T-helper 1 cell (primary cell): Measurements from ENCODE around the gene CD63.
A peak's percentile ranks its signal among the peaks of the same experiment; 100 is the strongest.

Source experiments
- DNase-seq, 5 donors: peaks; one replicate each; pipeline ENCODE4 v3.0.0-alpha.2; 2012 to 2020

CD63 gene

DNA sequence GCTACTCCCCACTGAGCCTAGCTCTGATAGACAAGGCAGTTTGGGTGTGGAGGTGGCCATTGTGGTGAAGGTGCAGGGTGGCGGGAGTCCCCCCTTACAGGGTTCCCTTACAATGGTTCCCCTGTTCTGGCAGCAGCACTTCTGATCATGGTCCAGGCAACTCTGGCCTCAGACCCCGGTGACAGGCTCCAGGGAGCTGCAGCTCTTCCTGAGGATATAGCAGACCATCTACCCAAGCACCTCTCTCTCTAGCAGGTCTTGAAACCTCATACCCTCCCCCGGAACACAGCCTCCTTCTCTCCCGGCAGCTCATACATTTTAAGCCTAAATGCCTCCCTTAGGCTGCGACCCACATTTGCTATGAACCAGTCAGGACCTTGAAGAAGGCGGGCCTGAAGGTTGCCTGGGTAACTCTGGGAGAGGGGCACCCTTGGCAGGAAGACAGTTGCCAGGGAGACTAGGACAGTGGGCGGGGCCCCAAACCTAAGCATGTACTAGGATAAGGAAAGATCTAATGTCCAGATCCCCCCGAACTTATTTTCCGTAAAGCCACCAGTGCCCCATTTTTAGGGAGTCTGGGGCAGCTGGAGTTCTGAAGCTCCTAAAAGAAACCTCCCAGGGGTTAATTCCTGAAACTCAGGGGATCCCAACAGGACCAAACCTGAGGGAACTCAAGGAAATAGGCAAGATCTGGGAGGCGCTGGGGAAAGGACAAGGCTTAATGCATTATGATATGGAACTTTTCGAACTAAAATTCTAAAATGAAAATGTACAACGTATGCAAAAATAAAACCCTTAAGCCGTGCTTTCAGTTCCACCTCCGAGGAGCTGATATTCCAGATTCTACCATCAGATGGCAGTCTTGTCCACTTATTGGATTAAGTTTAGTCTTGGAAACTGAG, 9.6 kb upstream of the CD63 start:
- peak in 4 of 5 donors; percentile 47 to 85 (median 74) for DNase-seq

DNA sequence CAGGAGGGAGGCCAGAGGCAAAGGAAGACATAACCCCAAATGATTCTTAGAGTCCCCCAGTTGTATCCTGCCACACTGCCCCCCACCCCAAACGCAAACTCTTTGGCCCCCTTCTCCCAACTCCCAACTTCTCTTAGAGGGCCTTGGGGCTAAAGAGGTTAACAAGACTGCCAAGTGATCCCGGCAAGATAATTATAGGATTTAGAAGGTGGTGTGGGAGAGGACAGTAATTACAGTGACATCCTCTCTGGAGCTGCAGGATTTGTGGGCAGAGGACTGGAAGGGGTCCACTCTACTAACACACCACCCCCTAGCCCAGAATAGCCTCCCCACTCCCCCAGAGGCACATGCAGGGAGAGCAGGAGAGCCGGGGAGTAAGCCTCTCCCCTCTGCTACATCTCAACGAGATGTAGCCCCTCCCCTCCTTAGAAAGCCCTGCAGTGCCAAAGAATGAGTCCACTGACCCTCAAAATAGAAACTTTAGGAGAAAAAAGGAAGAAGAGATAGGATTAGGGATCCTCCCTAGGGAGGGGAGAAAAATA, 8.8 kb upstream of the CD63 start:
- DNase-seq: no peak

- peak in 1 of 5 donors; percentile 66 for DNase-seq
Observed at GRCh38 chr12:55736780-55737580, 8.2 kb upstream of the CD63 start.

DNA sequence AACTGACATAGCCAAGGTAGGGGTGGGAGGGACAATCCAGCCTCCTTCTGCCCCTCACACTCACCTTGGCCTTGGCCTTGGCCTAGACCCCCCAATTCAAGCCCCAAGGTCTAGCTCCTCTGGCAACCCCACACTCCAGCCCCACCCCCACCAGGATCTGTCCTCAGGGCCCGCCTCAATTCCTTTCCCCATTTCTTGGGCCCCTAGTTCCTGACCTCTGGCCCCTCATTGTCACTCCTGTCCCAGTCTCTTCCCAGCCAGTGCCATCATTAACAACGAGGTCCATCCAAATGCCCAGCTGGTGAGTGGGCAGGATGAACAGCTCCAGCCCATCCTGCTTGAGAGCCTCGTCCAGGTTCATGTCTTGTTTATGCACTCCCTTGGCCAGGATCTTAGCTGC, 7.3 kb upstream of the CD63 start:
- DNase-seq: no peak

DNA sequence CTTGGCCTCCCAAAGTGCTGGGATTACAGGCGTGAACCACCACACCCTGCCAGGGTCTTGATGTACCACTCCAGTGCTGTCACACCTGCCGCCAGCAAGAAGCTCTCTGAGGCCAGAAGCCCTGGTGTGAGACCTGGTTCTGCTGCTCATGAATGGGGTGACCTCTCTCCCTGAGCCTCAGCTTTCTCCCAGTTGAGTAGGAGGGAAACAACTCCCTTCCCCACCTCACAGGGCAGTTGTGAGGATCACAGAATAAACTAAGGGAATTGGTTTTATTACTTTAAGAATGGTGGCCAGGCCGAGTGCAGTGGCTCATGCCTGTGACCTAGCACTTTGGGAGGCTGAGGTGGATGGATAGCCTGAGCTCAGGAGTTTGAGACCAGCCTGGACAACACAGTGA, 5.8 kb upstream of the CD63 start:
- no peak for DNase-seq

DNA sequence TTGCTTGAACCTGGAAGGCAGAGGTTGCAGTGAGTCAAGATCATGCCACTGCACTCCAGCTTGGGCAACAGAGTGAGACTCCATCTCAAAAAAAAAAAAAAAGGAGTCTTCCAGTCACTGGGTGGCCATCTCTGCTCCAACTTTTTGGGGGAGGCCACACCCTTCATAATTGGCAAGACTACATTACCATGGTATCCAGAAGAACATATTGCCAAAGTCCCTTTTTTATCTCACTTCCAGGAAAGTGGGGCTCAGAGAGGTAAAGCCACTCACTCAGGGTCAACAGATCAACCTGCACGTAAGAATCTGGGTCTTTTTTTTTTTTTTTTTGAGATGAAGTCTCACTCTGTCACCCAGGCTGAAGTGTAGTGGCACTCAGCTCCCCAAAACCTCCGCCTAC, 5.0 kb upstream of the CD63 start:
- DNase-seq: no peak

GRCh38 chr12:55733021-55733555, 4.3 kb upstream of the CD63 start:
- DNase-seq: no peak

DNA sequence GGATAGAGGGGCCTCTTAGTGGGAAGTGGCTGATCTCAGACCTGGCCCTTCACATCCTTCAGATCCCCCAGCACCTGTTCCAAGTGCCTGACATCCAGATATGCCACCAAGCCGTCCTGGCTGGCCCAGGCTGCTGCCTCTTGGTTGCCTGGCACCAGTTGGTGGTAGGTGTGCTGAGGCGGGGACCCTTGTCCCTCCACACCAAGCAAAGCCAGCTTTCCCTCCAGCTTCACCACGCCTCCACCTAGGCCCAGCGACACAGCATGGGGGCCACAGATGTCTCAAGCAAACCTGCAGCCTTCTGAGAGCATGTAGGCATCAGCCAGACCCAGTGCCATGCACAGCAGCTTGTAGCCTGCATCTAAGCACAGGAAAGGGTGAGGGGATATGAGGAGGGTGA, 3.5 kb upstream of the CD63 start:
- no peak for DNase-seq

- peak in 1 of 5 donors; percentile 47 for DNase-seq
Observed at GRCh38 chr12:55729819-55730818, 1.3 kb upstream of the CD63 start.

DNA sequence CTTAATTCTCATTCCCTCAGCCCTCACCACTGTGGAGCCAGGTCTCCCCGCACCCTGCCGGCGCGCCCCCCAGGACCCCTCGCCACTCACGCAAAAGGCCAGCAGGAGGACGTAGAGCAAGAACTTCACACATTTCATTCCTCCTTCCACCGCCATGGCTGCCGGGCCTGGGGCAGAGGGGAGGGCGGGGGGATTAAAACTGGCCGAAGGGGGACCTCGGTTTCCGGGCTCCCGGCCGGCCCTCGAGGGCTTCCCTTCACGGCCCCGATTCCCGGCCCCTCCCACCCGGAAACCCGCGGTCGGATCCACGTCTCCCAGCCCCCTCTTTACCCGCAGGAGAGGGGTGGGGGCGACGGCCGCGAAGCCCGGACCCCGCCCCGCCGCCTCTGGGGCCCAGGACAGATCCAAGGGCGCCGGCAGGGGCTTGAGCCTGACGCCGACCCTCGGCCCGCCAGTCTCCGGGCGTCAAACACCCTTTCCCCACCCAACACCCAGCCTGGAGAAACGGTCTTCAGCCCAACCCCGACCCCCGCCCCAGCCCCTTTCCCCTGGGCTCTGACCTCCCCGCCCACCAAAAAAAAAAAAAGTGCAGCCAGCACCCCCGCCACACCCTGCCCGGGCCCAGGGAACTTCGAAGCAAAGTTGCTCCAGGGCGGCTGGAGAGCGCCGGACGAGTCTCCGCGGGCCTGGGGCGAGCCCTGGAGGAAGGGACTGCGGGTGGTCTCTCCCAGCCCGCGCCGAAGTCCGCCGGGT, 447 bp downstream of the CD63 start:
- no peak for DNase-seq

DNA sequence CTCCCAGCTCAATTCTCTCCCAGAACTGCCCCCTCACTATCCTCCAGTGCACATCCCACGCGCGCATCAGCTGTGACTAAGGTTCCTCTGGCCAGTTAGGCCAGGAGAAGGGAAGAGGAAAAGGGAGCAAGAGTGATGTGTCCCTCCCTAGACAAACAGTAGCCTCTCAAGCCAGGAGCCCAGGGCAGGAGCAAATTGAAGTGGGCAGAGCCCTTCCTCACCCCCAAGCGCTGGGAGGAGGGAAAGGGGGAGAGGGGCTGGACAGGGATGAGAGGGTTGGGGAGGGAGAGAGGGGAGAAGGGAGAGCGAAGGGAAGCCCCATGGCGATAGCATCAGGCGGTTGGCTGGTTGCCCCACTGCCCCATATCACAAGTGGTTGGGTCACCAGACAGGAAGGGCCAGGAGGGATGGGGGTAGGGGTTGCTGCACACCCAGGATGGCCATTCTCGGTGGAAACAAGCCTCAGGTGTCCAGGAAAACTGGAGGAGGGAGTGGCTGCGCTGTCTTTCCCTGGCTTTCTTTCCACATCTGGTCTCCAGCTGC, 1.1 kb downstream of the CD63 start:
- DNase-seq: no peak

GRCh38 chr12:55726971-55727370, 1.8 kb downstream of the CD63 start:
- DNase-seq: no peak

DNA sequence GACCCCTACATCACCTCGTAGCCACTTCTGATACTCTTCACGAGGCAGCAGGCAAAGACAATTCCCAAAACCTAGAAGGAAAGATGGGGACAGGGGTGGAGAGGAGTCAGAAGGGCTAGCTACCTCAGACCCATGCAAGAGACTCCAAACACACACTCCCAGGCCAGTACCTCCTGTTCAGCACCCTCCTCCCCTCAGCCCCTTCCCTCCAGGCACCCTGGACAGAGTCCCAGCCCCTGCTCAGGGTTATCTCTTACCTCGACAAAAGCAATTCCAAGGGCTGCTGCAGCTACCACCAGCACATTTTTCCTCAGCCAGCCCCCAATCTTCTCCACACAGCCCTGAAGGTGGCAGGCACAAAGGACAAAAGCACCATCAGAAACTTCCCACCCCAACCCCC, 3.3 kb downstream of the CD63 start:
- no peak for DNase-seq

GRCh38 chr12:55724940-55725309, 3.9 kb downstream of the CD63 start:
- no peak for DNase-seq

DNA sequence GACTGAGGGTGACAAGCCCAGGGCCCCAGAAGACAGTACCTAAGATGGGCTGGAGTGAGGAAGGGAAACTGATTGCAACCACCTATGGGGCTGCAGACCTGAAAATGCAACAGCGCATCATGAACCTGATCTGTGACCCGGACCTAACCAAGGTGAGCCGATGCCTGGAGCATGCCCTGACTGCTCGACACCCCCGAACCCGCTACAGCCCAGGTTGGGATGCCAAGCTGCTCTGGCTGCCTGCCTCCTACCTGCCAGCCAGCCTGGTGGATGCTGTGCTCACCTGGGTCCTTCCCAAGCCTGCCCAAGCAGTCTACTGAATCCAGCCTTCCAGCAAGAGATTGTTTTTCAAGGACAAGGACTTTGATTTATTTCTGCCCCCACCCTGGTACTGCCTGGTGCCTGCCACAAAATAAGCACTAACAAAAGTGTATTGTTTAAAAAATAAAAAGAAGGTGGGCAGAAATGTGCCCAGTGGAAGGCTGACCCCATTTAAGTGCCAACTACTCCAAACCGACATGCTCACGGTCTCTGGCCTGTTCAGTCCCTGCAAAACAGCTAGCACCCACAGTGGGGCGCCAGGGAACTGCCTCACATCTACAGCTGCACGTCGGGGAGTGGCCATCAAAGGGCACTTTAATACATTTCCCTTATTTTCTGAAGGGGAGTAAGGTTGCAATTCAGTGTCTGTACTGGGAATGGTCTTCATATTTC, 4.4 kb downstream of the CD63 start:
- DNase-seq: peak; percentile 34 to 64 (median 53)

GRCh38 chr12:55723516-55724225, 5.1 kb downstream of the CD63 start:
- DNase-seq: no peak

- no peak for DNase-seq
Observed at GRCh38 chr12:55722948-55723347, 5.9 kb downstream of the CD63 start.

DNA sequence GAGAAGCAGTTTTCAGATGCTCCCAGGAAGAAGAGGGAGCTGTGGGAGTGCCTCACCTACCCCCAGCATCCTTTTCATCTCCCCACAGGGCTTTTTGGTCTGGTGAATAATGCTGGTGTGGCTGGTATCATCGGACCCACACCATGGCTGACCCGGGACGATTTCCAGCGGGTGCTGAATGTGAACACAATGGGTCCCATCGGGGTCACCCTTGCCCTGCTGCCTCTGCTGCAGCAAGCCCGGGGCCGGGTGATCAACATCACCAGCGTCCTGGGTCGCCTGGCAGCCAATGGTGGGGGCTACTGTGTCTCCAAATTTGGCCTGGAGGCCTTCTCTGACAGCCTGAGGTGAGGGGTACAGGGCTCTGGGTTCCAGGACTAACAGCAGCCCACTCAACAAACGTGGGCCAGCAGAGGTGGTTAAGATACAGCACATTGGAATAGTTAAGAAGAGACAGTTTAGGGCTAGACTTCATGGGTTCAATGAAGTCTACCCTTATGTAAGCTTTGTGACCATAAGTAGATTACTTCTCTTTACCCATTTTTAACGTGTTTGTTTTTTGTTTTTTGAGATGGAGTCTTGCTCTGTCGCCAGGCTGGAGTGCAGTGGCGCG, 7.1 kb downstream of the CD63 start:
- DNase-seq: no peak

DNA sequence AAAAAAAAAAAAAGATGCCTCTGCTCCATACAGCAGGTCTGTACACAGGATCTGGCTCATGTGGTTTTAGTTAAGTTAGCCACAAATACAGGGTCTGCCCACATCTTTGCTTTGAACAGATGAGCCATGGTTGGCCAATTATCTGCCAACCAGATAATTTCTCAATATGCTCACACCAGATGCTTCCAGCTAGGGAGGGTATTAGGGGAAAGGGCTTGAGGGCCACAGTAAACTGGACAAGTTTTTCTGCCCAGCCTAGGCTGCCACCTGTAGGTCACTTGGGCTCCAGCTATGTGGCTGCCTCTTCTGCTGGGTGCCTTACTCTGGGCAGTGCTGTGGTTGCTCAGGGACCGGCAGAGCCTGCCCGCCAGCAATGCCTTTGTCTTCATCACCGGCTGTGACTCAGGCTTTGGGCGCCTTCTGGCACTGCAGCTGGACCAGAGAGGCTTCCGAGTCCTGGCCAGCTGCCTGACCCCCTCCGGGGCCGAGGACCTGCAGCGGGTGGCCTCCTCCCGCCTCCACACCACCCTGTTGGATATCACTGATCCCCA, 7.8 kb downstream of the CD63 start:
- DNase-seq: no peak
